HG03521 (cell line): ENCODE data around the gene CPNE7.

Source experiments
- ATAC-seq: cut with Tn5 transposase; IDR thresholded peaks from one replicate; pipeline ENCODE4 v1.9.1; 2021; ENCODE audit warnings: mild to moderate bottlenecking, moderate library complexity; ENCODE audit not compliant: unreplicated experiment

The CPNE7 gene

GRCh38 chr16:89575247-89576152 lies at the start of gene CPNE7:
TSS of gene CPNE7 (plus strand) at chr16:89575758. CDS start at chr16:89575898, 140 bp downstream.
- no peak for ATAC-seq

GRCh38 chr16:89529097-89529496 lies 46.5 kb upstream of the CPNE7 start:
- ATAC-seq: no peak

GRCh38 chr16:89530401-89531381 lies 44.9 kb upstream of the CPNE7 start:
- ATAC-seq: no peak

GRCh38 chr16:89531821-89532526 lies 43.6 kb upstream of the CPNE7 start:
- ATAC-seq: no peak

GRCh38 chr16:89534252-89534756 lies 41.3 kb upstream of the CPNE7 start:
- no peak for ATAC-seq

- no peak for ATAC-seq
These were observed 39.2 kb upstream of the CPNE7 start for GRCh38 chr16:89536371-89536770.

GRCh38 chr16:89536886-89537548 lies 38.5 kb upstream of the CPNE7 start:
- no peak for ATAC-seq

- ATAC-seq: no peak
These were observed 38.0 kb upstream of the CPNE7 start for GRCh38 chr16:89537549-89537925.

- ATAC-seq: no peak
These were observed 37.3 kb upstream of the CPNE7 start for GRCh38 chr16:89538286-89538685.

GRCh38 chr16:89540557-89540956 lies 35.0 kb upstream of the CPNE7 start:
- no peak for ATAC-seq

GRCh38 chr16:89541792-89542191 lies 33.8 kb upstream of the CPNE7 start:
- ATAC-seq: no peak

- no peak for ATAC-seq
These were observed 31.4 kb upstream of the CPNE7 start for GRCh38 chr16:89544113-89544512.

GRCh38 chr16:89544713-89545043 lies 30.9 kb upstream of the CPNE7 start:
- no peak for ATAC-seq

- ATAC-seq: no peak
These were observed 30.3 kb upstream of the CPNE7 start for GRCh38 chr16:89545044-89545830.

GRCh38 chr16:89545831-89546574 lies 29.6 kb upstream of the CPNE7 start:
- ATAC-seq: no peak

- ATAC-seq: no peak
These were observed 28.8 kb upstream of the CPNE7 start for GRCh38 chr16:89546781-89547180.

- ATAC-seq: no peak
These were observed 28.3 kb upstream of the CPNE7 start for GRCh38 chr16:89547291-89547690.

- ATAC-seq: no peak
These were observed 27.7 kb upstream of the CPNE7 start for GRCh38 chr16:89547860-89548259.
